Cardiac septum (tissue), 1 donor: Measurements from ENCODE around the gene ABLIM2. TPM values are rescaled to one million over a fixed set of nuclear protein-coding genes. Genes with fewer than 3 reads are reported as not detected.

Source experiments
- DNase-seq: peaks from one replicate; pipeline ENCODE4 v3.0.0-alpha.2; 2020; ENCODE audit warnings: low spot score
- intact Hi-C: fragments of 100-400 bp; cut with DNase I; formaldehyde crosslinking; loops from one replicate; pipeline ENCODE4 v1.14.0; 2022
- total RNA-seq: library from RNA; stranded (reverse); fragmentation: NEBNext Ultra II Directional; extraction: Animal tissue kit (Norgen Biotek cat#: 25700); gene quantifications from one replicate; pipeline ENCODE4 v1.2.1, GENCODE V29; 2021
- donor health status: DM: no; HTN: no; CAD: no.

ABLIM2 gene
- total RNA-seq, 1 donor from 2014 or later, result 22.6 TPM

DNA sequence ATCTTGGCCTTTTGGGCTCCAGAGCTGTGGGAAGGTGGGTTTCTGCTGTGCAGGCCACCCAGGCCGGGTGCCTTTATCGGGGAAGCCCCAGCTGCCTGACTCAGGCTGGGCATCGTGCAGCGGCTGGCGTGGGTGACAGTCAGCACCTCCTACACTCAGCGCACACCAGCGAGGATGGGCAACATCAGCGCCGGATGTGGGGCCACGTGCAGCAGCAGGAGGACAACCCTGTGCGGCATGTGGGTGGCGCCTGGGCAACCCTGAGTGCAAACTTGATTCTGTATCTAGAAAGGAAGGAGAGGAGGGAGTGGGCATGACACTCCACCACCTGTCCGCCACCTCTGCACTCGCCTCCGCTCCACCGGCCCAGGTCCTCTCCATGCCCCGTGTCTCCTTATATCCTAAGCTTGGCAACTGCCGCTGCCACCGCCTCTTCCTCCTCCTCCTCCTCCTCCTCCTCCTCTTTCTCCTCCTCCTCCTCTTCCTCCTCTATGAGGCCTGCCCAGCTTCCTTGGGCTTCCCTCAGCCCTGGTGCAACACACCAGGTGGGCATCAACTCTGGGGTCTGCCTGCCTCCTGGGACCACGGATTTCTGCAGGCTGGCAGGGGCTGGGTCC is 111.6 kb downstream of the ABLIM2 start:
- intact Hi-C loops, result no loop called here
- no peak for DNase-seq

DNA sequence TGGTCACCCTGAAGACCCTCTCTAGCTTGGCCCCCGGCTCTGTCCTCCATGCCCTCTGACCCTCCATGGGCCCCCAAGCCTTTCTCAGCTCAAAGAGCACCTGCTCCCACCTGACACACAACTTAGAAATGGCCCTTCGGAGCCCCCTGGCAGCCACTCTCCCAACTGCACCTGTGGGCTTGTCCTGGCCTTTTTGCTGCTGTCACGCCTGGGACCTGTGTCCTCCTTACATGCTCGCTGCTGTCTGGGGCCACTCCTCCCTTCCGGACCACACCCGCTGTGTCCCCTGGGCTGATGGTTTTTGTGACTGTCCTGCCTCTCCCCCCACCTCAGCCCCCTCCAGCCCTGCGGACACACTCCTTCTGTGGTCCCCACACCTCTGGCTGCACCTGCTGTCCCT is 112.7 kb downstream of the ABLIM2 start:
- no peak for DNase-seq
- intact Hi-C loops, result no loop called here

DNA sequence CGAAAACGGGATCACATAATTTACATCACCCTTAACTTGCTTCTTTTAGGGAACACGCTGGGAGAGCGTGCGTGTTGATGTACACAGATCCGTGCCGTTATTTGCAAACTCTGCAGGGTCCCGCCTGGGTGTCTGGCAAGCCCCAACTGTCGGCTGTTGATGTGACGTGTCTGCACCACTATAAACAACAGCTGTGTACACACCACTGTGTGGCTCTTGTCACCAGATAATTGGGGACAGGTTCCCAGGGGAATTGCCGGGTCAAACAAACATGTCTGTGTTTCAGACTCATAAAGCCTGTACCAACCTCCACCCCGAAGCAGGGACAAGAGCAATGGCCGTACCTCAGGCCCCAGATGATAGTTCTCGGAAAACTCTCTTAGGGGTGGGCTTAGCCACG is 113.9 kb downstream of the ABLIM2 start:
- intact Hi-C loops, result no loop called here
- DNase-seq, result no peak

DNA sequence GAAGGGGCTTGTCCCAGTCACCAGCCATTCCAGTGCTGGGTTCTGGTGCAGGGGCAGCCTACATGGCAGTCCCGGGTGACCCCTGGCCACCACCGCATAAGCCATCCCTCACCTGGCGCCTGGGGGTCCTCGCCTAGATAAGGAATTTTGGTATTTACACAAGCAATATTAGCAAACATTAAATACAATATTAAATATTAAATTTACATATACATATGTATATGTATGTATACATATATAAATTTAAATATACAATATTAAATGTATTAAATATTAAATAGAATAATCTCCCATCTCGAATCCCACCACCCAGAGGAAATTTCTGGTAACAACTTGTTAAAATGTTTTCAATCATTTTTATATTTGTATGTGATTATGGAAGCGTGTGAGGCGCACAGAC is 114.4 kb downstream of the ABLIM2 start:
- no peak for DNase-seq
- intact Hi-C loops, result no loop called here

DNA sequence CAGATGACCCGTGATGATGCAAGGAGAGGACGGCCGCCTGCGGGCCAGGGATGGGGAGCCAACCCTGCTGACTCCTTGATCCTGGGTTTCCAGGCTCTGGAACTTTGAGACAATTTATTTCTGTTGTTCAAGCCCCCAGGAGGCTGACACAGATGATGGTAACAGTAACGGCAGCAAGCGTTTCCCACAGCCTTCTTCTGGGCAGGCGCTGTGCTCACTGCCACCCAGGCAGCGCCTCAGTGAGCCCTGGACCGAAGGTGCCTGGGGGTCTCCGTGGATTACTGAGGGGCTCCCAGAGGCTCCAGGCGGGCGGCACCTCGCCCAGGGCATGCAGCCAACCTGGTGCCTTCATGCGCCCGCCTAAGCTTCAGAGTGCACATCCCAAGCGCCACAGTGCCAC is 115.0 kb downstream of the ABLIM2 start:
- no peak for DNase-seq
- intact Hi-C loops, result no loop called here

DNA sequence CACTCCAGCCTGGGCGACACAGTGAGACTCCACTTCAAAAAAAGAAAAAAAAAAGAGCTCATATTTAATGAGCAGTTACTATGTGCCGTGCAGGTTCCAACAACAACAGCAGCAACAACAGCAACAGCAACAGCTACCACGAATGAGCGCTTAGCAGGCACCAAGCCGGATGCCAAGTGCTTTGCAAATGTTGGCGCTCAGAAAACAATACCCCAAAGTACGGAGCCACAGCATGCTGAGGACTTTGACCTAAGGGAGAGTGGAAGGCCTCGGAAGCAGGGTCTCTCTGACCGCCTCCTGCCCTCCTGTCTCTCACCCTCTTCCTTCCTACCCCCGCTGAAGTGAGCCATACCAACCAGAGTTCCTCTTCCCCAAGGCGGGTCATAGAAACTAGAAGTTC is 116.7 kb downstream of the ABLIM2 start:
- intact Hi-C loops, result no loop called here
- DNase-seq, result no peak

DNA sequence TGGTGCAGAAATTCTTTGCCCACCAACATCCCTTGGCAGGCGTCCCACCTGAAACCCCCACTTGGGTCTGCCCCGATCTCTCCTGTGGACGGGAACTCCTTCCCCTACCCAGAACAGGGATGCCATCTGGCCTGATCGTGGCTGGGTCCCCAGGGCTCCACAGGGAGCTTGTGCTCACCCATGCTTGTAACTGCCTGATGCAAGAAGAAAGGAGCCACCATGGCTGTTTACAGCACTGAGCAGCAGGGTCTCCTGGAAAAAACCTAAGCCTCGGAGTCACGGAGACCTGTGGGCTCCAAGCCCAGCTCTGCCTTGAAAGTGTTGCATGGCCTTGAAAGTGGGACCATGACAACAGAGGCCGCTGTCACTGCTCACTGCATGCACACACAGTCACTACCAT is 117.4 kb downstream of the ABLIM2 start:
- DNase-seq, result no peak
- intact Hi-C loops, result no loop called here

DNA sequence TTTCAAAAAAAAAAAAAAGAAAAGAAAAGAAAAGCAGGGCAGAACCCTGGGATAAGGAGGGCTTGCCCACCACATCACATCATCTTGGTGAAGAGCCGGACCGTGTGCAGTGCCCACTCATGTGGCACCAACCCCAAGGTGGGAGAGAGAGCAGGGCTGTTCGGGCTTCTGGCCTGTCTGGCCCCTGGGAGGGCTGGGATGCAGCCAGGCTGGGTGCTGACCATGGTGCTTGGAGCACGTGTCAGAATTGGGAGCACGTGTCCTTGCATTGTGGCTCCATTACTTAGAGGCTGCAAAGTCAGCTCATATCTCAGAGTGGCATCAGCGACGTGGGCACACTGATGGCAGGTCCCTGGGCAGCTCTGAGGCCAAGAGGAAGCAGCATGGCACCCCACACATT is 118.0 kb downstream of the ABLIM2 start:
- DNase-seq, result no peak
- intact Hi-C loops, result no loop called here

DNA sequence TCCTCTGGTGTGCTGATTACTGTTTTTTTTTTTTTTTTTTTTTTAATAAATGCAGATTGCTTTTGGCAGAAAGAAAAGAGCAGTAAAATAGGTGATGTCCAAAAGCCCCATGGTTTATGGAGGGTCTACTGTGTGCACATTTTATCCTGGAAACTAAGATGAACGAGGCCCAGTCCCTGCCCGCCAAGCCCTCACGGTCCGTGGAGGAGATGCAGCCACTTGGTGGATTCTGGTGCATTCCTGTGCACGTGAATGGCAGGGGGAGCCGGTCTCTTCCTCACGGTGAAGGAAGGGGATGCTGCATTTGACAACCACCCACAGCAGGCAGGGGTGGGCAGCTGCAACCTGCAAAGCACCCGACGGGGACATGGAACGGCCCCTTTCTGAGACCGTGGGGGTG is 118.8 kb downstream of the ABLIM2 start:
- intact Hi-C loops, result no loop called here
- DNase-seq, result no peak

DNA sequence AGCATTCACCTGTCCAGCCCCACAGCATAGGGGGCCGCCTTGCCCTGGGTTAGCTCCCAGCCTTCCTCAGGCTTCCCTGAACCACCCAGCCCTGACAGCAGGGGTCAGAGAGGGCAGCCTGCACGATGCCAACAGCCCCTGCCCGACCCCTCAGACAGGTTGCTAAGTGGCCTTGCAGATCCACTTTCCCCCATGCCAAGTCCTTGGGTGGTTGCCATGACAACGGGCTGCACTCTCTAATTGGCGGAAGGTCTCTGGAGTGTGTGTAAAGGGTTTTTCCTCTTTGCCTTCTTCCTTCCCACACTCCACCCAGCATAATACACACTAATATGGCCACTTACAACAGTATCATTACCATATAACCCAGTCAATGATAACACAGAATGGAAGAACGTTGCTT is 119.3 kb downstream of the ABLIM2 start:
- intact Hi-C loops, result no loop called here
- DNase-seq, result no peak

DNA sequence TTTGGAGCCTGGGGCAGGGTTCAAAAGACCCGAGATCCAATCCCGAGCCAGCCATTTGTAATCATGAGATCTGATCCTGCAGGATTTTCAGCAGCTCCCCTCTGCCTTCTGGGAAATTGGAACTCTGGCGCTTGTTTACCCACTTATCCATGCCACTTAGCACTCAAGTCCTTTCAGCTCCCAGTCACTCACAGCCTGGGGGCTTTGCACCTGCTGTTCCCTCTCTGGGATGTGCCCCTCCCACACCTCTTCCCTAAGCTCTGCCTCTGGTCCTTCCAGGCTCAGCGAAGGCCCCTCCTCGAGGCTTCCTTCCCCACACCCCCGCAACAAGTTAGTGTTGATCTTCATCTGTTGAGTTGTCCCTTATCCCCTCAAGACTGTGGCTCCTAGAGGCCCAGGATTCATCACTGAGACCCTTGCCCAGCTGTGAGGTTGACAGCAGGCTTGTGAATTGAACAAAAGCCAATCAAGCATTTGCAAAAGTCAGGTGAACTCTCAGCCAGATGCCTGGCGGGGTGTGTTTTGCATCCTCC is 119.8 kb downstream of the ABLIM2 start:
- intact Hi-C loops, result no loop called here
- no peak for DNase-seq

DNA sequence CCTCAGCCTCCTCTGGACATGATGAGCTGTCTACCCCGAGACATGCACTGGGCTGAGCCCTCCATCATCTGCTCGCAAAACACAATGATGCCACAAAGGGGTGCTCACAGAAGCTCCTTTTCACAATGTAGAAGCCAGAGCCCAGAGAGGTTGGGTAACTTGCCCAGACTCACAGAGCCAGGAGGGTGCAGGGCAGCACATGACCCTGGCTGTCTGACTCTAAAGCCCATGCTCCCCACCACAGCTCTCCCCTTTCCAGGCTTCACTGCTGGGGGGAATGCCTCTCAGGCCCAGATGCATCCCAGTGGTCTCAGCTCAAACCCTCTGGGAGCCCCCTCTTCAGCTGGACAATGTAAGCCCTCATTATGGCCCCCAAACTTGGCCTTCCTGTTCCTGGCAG is 120.5 kb downstream of the ABLIM2 start:
- no peak for DNase-seq
- intact Hi-C loops, result no loop called here

DNA sequence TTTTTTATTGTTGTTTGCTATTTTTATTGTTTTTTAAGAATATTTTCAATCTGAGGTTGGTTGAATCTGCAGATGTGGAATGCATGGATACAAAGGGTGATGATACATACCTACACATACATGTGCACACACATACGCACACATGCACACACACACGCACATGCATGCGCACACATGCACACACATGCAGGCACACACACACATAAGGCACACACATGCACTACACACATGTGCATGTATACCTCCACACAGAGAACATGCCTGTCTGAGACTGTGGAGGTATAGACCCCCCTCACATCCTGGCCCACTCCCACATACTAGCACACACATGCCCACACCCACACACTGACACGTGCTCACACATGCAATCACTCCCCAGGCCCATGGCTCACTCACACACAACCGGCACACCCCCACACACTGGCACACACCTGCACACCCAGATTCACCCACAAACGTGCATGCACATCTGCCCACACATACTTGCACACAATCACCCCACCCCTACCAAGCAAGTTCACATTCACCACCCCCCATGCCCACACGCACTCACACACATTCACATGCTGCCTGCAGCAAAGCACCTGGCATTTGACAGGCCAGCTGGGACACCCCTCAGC is 121.4 kb downstream of the ABLIM2 start:
- intact Hi-C loops, result no loop called here
- DNase-seq, result no peak

DNA sequence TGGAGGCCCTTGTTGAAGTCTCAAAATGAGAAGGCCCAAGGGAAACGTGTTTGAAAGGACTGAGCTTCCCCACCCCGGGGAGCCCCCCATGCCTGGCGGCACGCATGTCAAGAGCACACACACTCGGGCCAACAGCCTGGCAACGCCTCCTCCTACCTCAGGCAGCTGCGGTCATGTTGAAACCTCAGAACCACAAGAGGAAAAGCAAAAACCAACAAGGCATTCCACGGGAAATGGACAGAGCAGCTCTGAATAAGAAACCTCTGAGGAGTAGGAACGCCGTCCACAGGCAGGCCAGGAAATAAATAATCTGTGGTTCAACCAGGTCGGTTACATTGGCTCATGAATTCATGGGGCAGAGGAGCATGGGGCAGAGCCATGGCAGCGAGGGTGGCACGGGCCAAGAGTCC is 123.2 kb downstream of the ABLIM2 start:
- no peak for DNase-seq
- intact Hi-C loops, result no loop called here

DNA sequence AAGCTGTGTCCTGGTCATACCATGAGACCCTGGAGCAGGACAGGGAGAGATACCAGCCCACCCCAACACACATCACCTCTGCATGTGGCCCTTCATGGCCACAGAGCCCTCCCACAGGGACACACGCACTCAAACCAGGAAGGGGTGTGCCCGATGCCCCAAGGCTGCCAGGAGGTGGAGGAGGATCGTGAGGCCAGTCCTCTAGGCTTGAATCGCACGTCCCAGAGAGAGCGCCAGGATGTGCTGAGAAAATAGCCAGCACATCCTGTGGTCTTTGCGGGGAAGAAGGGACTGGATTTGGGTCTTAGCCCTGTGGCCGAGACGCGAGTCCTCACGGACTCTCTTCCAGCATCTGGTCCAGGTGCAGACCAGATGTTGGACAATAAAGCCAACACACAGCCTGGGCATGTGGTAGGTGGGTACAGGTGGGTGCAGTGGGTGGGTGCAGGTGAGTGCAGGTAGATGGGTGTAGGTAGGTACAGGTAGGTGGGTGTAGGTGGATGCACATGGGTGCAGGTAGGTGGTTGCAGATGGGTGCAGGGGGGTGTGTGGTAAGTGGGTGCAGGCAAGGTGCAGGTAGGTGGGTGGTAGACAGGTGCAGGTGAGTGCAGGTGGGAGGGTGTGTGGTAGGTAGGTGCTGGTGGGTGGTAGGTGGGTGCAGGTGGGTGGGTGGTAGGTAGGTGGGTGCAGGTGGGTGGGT is 124.6 kb downstream of the ABLIM2 start:
- intact Hi-C loops, result no loop called here

DNA sequence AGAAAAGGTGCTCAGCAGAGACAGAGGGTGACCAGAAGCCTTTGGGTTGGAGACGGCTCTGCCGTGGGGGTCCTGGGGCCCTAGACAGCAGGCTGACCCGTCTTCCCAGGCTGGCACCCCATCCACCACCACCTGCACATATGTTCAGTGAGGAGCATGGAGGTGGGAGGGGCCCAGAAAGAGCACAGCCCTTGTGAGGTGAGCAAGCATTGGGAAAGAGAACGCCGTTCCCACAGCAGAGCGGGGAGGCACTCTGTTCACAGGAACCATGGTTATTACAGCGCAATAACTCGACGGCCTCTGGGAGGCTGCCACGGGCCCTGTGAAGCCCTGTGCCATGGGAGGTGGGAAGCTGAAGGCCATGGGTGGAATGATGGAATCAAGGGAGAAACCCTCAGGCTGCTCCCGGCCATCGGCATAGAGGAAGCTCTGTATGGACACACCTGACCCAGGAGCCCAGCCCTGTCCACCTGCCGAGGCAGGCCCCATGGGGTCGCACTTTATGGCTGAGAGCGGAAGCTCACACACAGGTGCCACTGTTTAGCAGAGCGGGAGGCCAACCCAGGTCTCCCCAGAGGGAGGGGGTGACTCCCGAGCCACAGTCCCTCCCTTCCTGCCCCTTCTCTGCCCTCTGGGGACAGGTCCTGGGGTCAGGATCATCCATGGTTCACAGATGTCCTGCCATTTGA is 125.4 kb downstream of the ABLIM2 start:
- intact Hi-C loops, result no loop called here
- DNase-seq, result no peak

More for the DNA sequence above, 124.6 kb downstream of the ABLIM2 start:
- no peak for DNase-seq

DNA sequence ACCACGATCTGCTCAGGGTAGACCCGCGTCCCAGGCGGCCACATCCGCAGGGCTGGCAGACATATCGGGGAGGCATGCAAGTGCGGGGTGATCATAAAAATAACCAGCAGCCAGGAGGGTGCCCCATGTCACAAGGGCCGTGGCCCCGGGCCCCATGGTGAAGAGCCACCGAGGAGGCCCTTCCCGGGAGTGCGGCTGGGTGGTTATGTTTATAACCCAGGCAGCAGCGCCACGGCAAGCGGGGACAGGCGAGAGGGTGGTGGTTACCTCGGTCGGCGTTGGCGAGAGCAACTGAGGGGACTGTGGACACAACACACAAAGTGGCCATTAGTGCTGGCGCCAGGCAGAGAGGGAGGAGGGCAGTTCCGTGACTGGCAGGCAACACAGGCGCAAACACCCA is 126.2 kb downstream of the ABLIM2 start:
- intact Hi-C loops, result no loop called here
- no peak for DNase-seq

DNA sequence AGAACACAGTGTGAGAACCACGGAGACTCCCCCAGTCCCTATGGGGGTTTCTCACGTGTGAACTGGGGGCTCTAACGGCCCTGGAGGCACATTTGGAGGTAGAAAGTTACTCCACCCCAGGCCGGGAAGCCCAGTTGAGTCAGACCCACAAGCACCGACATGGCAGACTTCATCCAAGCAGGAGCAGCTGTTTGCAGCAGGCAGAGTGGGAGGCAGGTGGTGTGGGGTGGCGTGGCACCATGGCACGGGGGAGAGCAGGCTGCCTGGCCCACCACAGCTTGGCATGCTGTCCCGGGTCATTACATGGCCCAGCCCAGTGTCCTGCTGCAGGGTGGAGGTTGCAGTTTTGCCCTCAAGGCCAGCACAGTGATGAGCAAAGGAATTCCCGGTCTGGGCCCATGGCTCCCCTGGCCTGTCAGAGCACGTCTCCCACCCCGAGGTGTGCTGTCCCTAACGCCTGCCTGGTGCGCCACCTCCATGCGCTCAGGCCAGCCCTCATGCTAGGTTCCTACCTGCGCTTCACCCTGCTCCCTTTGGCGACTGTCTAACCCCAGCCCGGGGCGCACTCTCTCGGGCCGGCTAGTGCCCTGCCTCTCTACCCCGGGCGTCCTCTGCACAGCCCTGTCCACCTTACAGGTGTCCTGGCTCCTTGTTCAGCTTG is 128.4 kb downstream of the ABLIM2 start:
- DNase-seq, result no peak
- intact Hi-C loops, result no loop called here

DNA sequence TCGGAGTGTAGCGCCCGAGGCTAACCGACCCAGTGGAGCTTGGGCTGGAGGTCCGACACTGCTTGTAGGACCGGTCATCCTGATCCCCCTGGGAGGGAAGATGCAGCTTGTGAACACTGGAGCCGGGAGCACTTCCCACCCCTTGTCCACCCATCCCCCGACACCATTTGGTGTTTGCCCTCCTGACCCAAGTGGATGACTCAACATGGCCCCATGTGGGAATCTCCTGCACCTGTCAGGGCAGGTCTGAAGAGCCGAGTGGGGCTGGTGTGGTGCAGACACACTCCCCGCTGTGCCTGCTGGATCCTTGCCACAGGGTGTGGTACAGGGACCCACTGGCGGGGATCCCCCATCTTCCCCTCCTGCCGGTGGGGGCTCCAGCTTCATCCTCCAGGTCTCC is 128.9 kb downstream of the ABLIM2 start:
- DNase-seq, result no peak
- intact Hi-C loops, result no loop called here
